Measurements from ENCODE around the gene EIF5AL1. TPM values are rescaled to one million over a fixed set of nuclear protein-coding genes. Genes with fewer than 3 reads are reported as not detected.

Gene EIF5AL1
- polyA plus RNA-seq, 1 donor from 2014 or later = 0.21 TPM

DNA sequence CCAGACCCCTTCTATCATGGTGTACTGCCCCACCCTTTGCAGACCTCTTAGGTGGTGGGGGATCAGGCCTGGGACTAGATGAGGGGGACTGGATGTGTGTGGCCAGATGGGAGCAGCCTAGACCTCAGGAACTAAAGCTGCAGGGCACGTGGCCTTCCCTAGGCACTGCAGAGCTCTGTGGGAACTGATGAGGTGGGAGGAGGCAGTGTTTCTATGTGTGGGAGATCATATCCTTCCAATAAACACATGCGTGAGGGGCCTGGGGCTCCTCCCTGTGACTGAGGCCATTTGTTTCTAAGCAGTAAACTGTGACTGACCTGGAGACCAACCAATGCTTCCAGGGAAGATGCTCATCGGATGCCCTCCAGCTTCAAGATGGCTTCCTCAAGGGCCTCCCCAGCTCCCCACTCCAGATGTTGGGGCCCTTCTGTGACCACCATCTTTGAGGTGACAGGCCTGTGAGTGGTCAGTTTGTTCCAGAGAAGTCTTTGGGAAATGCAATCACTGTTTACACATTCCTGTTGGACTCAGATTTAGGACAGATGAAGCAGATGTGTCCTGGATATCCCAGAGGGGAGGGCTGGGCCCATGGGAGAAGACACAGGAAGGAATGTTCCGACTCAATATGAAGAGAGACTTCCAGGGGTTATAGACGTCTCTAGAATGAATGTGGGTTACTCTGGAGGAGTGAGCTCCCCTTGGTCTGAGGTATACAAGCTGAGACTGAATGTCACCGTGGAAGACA lies 43.3 kb upstream of the EIF5AL1 start:
- no peaks in the 10 kb centered on the region for H3K27me3 ChIP-seq (ENCODE audit: insufficient read depth, low read depth, low read length)
- no peaks in the 10 kb centered on the region for H3K36me3 ChIP-seq (ENCODE audit: insufficient read depth, low read length)
- no peak overlapping the region for H2AFZ ChIP-seq (ENCODE audit: low read depth, low read length)
- no peak overlapping the region for H3K4me3 ChIP-seq (ENCODE audit: low read length)
- TF ChIP-seq TAF1 (IDR thresholded peaks at IDR 0.05; ENCODE audit: low read depth) (no peak), SMC3 (conservative IDR thresholded peaks at IDR 0.05; ENCODE audit: poor library complexity) (no peak), POLR2AphosphoS5 (IDR thresholded peaks at IDR 0.05) (no peak), EP300 (conservative IDR thresholded peaks at IDR 0.05; ENCODE audit: poor library complexity, severe bottlenecking) (no peak), MXI1 (conservative IDR thresholded peaks at IDR 0.05; ENCODE audit: poor library complexity, severe bottlenecking) (no peak), EZH2 (IDR thresholded peaks at IDR 0.05; ENCODE audit: borderline replicate concordance, insufficient read depth, low read length, poor library complexity, severe bottlenecking) (no peak), CTCF (IDR thresholded peaks at IDR 0.05; ENCODE audit: poor library complexity, severe bottlenecking) (no peak), RAD21 (conservative IDR thresholded peaks at IDR 0.05) (no peak)
- TF ChIP-seq, protein P1, sequence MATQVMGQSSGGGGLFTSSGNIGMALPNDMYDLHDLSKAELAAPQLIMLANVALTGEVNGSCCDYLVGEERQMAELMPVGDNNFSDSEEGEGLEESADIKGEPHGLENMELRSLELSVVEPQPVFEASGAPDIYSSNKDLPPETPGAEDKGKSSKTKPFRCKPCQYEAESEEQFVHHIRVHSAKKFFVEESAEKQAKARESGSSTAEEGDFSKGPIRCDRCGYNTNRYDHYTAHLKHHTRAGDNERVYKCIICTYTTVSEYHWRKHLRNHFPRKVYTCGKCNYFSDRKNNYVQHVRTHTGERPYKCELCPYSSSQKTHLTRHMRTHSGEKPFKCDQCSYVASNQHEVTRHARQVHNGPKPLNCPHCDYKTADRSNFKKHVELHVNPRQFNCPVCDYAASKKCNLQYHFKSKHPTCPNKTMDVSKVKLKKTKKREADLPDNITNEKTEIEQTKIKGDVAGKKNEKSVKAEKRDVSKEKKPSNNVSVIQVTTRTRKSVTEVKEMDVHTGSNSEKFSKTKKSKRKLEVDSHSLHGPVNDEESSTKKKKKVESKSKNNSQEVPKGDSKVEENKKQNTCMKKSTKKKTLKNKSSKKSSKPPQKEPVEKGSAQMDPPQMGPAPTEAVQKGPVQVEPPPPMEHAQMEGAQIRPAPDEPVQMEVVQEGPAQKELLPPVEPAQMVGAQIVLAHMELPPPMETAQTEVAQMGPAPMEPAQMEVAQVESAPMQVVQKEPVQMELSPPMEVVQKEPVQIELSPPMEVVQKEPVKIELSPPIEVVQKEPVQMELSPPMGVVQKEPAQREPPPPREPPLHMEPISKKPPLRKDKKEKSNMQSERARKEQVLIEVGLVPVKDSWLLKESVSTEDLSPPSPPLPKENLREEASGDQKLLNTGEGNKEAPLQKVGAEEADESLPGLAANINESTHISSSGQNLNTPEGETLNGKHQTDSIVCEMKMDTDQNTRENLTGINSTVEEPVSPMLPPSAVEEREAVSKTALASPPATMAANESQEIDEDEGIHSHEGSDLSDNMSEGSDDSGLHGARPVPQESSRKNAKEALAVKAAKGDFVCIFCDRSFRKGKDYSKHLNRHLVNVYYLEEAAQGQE (IDR thresholded peaks at IDR 0.05; ENCODE audit: borderline replicate concordance) = no peak
- H3K4me2 ChIP-seq (ENCODE audit: low read length) = no peak overlapping the region
- H3K79me2 ChIP-seq (replicated peaks; ENCODE audit: insufficient read depth, low read length) = no peaks in the 10 kb centered on the region
- H3K27ac ChIP-seq (ENCODE audit: low read length) = no peak overlapping the region
- no peaks in the 10 kb centered on the region for H3F3A ChIP-seq (ENCODE audit: insufficient read depth, low read length, poor library complexity, severe bottlenecking)
- no peak overlapping the region for H3K9ac ChIP-seq (ENCODE audit: low read length)
- no peaks in the 10 kb centered on the region for H4K20me1 ChIP-seq (ENCODE audit: insufficient read depth)
- no peaks in the 10 kb centered on the region for H3K9me2 ChIP-seq (ENCODE audit: insufficient read depth, low read length)
- H3K9me3 ChIP-seq (ENCODE audit: low read length) = no peaks in the 10 kb centered on the region

- no peak overlapping the region for H3K4me3 ChIP-seq (ENCODE audit: low read length)
- no peaks in the 10 kb centered on the region for H3K9me2 ChIP-seq (ENCODE audit: insufficient read depth, low read length)
- no peak overlapping the region for H3K27ac ChIP-seq (ENCODE audit: low read length)
- H4K20me1 ChIP-seq (ENCODE audit: insufficient read depth) = no peaks in the 10 kb centered on the region
- no peak overlapping the region for H2AFZ ChIP-seq (ENCODE audit: low read depth, low read length)
- no peaks in the 10 kb centered on the region for H3K36me3 ChIP-seq (ENCODE audit: insufficient read depth, low read length)
- no peak overlapping the region for H3K9ac ChIP-seq (ENCODE audit: low read length)
- H3F3A ChIP-seq (ENCODE audit: insufficient read depth, low read length, poor library complexity, severe bottlenecking) = no peaks in the 10 kb centered on the region
- TF ChIP-seq POLR2AphosphoS5 (IDR thresholded peaks at IDR 0.05) (no peak), EZH2 (IDR thresholded peaks at IDR 0.05; ENCODE audit: borderline replicate concordance, insufficient read depth, low read length, poor library complexity, severe bottlenecking) (no peak), MXI1 (conservative IDR thresholded peaks at IDR 0.05; ENCODE audit: poor library complexity, severe bottlenecking) (no peak), SMC3 (conservative IDR thresholded peaks at IDR 0.05; ENCODE audit: poor library complexity) (no peak), RAD21 (conservative IDR thresholded peaks at IDR 0.05) (no peak), CTCF (IDR thresholded peaks at IDR 0.05; ENCODE audit: poor library complexity, severe bottlenecking) (no peak), EP300 (conservative IDR thresholded peaks at IDR 0.05; ENCODE audit: poor library complexity, severe bottlenecking) (no peak), TAF1 (IDR thresholded peaks at IDR 0.05; ENCODE audit: low read depth) (no peak)
- TF ChIP-seq, protein P1 (IDR thresholded peaks at IDR 0.05; ENCODE audit: borderline replicate concordance) = no peak
- no peaks in the 10 kb centered on the region for H3K79me2 ChIP-seq (replicated peaks; ENCODE audit: insufficient read depth, low read length)
- no peak overlapping the region for H3K4me2 ChIP-seq (ENCODE audit: low read length)
- no peaks in the 10 kb centered on the region for H3K27me3 ChIP-seq (ENCODE audit: insufficient read depth, low read depth, low read length)
- H3K9me3 ChIP-seq (ENCODE audit: low read length) = no peaks in the 10 kb centered on the region
Observed at GRCh38 chr10:79470096-79470495, 42.2 kb upstream of the EIF5AL1 start.

Measured in neural cell (in vitro differentiated cells).